ENCODE data around the gene GAA. TPM values are rescaled to one million over a fixed set of nuclear protein-coding genes. Genes with fewer than 3 reads are reported as not detected.
A peak's percentile ranks its signal among the peaks of the same experiment; 100 is the strongest.

The GAA gene
- total and polyA plus RNA-seq, 10 of the 15 experiments (the other 5 are each of a cell fraction or from before 2014, with no cell fraction given) = 0.18 to 10.5 (median 4.1) TPM

MicroRNAs within 50 kb of the gene (microRNA counts, 767-probe panel; counts per million panel counts)
- 977 counts per million, percentile 26 among the panel's probes with 10 or more counts for microRNA hsa-miR-1268b

Small RNA genes within 50 kb of the gene (microRNA-seq; reads per million reads assigned to microRNA genes)
- gene MIR1268B = not detected

Small RNA genes within 50 kb of the gene (small RNA-seq; reads per million reads assigned to genes)
- gene AC087741.2 = not detected
- gene MIR1268B = not detected

Other genes starting within 250 kb of the GAA start
- 0.05 and 0.06 TPM in 2 replicates for gene TBC1D16, start 65.7 kb upstream of the GAA start, total RNA-seq (2014; rRNA removed)
- 0.04 TPM in 1 of 2 replicates, not detected in the other for gene TBC1D16, start 65.7 kb upstream of the GAA start, total RNA-seq (2014; rRNA removed; fragmentation: Illumina TruSeq; extraction: Trizol)
- gene TBC1D16, start 65.7 kb upstream of the GAA start, total RNA-seq (2021) = 0.10 and 0.13 TPM in 2 replicates
- 0.06 and 0.11 TPM in 2 replicates for gene TBC1D16, start 65.7 kb upstream of the GAA start, polyA plus RNA-seq (2011; rRNA removed)
- gene TBC1D16, start 65.7 kb upstream of the GAA start, polyA plus RNA-seq (2014; fragmentation: Illumina TruSeq; extraction: Trizol) = not detected in 2 replicates
- not detected for gene TBC1D16, start 65.7 kb upstream of the GAA start, polyA plus RNA-seq (2014; fragmentation: Nextera tagmentation; extraction: Ambion mirVana)
- 0.01 TPM in 2 replicates for gene TBC1D16, start 65.7 kb upstream of the GAA start, polyA plus RNA-seq (2014; rRNA removed)
- gene TBC1D16, start 65.7 kb upstream of the GAA start, polyA plus RNA-seq (2016; fragmentation: Nextera tagmentation; extraction: Ambion mirVana) = under 1 TPM; 0.05 to 0.13 TPM
- 0.06 TPM in 1 of 2 replicates, not detected in the other for gene CCDC40, start 64.9 kb upstream of the GAA start, total RNA-seq (2014; rRNA removed)
- not detected in 2 replicates for gene CCDC40, start 64.9 kb upstream of the GAA start, total RNA-seq (2014; rRNA removed; fragmentation: Illumina TruSeq; extraction: Trizol)
- gene CCDC40, start 64.9 kb upstream of the GAA start, total RNA-seq (2021) = not detected in 2 replicates
- gene CCDC40, start 64.9 kb upstream of the GAA start, polyA plus RNA-seq (2011; rRNA removed) = 0.10 TPM in 1 of 2 replicates, not detected in the other
- gene CCDC40, start 64.9 kb upstream of the GAA start, polyA plus RNA-seq (2014; fragmentation: Illumina TruSeq; extraction: Trizol) = not detected in 2 replicates
- not detected for gene CCDC40, start 64.9 kb upstream of the GAA start, polyA plus RNA-seq (2014; fragmentation: Nextera tagmentation; extraction: Ambion mirVana)
- not detected in 2 replicates for gene CCDC40, start 64.9 kb upstream of the GAA start, polyA plus RNA-seq (2014; rRNA removed)
- not detected for gene CCDC40, start 64.9 kb upstream of the GAA start, polyA plus RNA-seq (2016; fragmentation: Nextera tagmentation; extraction: Ambion mirVana)
- 93.1 and 100.0 TPM in 2 replicates for gene EIF4A3, start 45.5 kb downstream of the GAA start, total RNA-seq (2014; rRNA removed)
- gene EIF4A3, start 45.5 kb downstream of the GAA start, total RNA-seq (2014; rRNA removed; fragmentation: Illumina TruSeq; extraction: Trizol) = 84.8 and 101 TPM in 2 replicates
- 113 and 114 TPM in 2 replicates for gene EIF4A3, start 45.5 kb downstream of the GAA start, total RNA-seq (2021)
- 128 and 135 TPM in 2 replicates for gene EIF4A3, start 45.5 kb downstream of the GAA start, polyA plus RNA-seq (2011; rRNA removed)
- 91.3 and 98.2 TPM in 2 replicates for gene EIF4A3, start 45.5 kb downstream of the GAA start, polyA plus RNA-seq (2014; fragmentation: Illumina TruSeq; extraction: Trizol)
- 100 to 1,000 TPM in 1 of 2 experiments, 10 to 100 TPM in 1; 53.3 to 106 TPM for gene EIF4A3, start 45.5 kb downstream of the GAA start, polyA plus RNA-seq (2014; fragmentation: Nextera tagmentation; extraction: Ambion mirVana)
- 91.5 and 93.4 TPM in 2 replicates for gene EIF4A3, start 45.5 kb downstream of the GAA start, polyA plus RNA-seq (2014; rRNA removed)
- gene EIF4A3, start 45.5 kb downstream of the GAA start, polyA plus RNA-seq (2016; fragmentation: Nextera tagmentation; extraction: Ambion mirVana) = 100 to 1,000 TPM; 217 to 225 TPM
- gene CARD14, start 68.4 kb downstream of the GAA start, total RNA-seq (2014; rRNA removed) = not detected in 2 replicates
- gene CARD14, start 68.4 kb downstream of the GAA start, total RNA-seq (2014; rRNA removed; fragmentation: Illumina TruSeq; extraction: Trizol) = not detected in 2 replicates
- not detected in 2 replicates for gene CARD14, start 68.4 kb downstream of the GAA start, total RNA-seq (2021)
- gene CARD14, start 68.4 kb downstream of the GAA start, polyA plus RNA-seq (2011; rRNA removed) = not detected in 2 replicates
- gene CARD14, start 68.4 kb downstream of the GAA start, polyA plus RNA-seq (2014; fragmentation: Illumina TruSeq; extraction: Trizol) = not detected in 2 replicates
- gene CARD14, start 68.4 kb downstream of the GAA start, polyA plus RNA-seq (2014; fragmentation: Nextera tagmentation; extraction: Ambion mirVana) = not detected
- not detected in 2 replicates for gene CARD14, start 68.4 kb downstream of the GAA start, polyA plus RNA-seq (2014; rRNA removed)
- gene CARD14, start 68.4 kb downstream of the GAA start, polyA plus RNA-seq (2016; fragmentation: Nextera tagmentation; extraction: Ambion mirVana) = under 1 TPM; 0.08 to 0.15 TPM
- gene SGSH, start 118.8 kb downstream of the GAA start, total RNA-seq (2014; rRNA removed) = 4.4 and 4.5 TPM in 2 replicates
- gene SGSH, start 118.8 kb downstream of the GAA start, total RNA-seq (2014; rRNA removed; fragmentation: Illumina TruSeq; extraction: Trizol) = 3.4 and 3.9 TPM in 2 replicates
- 12.0 and 16.0 TPM in 2 replicates for gene SGSH, start 118.8 kb downstream of the GAA start, total RNA-seq (2021)
- 5.8 and 6.2 TPM in 2 replicates for gene SGSH, start 118.8 kb downstream of the GAA start, polyA plus RNA-seq (2011; rRNA removed)
- 4.5 and 5.7 TPM in 2 replicates for gene SGSH, start 118.8 kb downstream of the GAA start, polyA plus RNA-seq (2014; fragmentation: Illumina TruSeq; extraction: Trizol)
- 1 to 10 TPM in 1 of 2 experiments, under 1 TPM in 1; 0.13 to 1.3 TPM for gene SGSH, start 118.8 kb downstream of the GAA start, polyA plus RNA-seq (2014; fragmentation: Nextera tagmentation; extraction: Ambion mirVana)
- gene SGSH, start 118.8 kb downstream of the GAA start, polyA plus RNA-seq (2014; rRNA removed) = 10.2 and 12.9 TPM in 2 replicates
- gene SGSH, start 118.8 kb downstream of the GAA start, polyA plus RNA-seq (2016; fragmentation: Nextera tagmentation; extraction: Ambion mirVana) = 10 to 100 TPM; 14.0 to 17.2 TPM
- gene SLC26A11, start 118.8 kb downstream of the GAA start, total RNA-seq (2014; rRNA removed) = 2.1 and 3.3 TPM in 2 replicates
- gene SLC26A11, start 118.8 kb downstream of the GAA start, total RNA-seq (2014; rRNA removed; fragmentation: Illumina TruSeq; extraction: Trizol) = 0.46 and 0.54 TPM in 2 replicates
- gene SLC26A11, start 118.8 kb downstream of the GAA start, total RNA-seq (2021) = 1.5 and 2.2 TPM in 2 replicates
- gene SLC26A11, start 118.8 kb downstream of the GAA start, polyA plus RNA-seq (2011; rRNA removed) = 0.36 and 0.65 TPM in 2 replicates
- gene SLC26A11, start 118.8 kb downstream of the GAA start, polyA plus RNA-seq (2014; fragmentation: Illumina TruSeq; extraction: Trizol) = 0.22 and 0.73 TPM in 2 replicates
- under 1 TPM in 1 of 2 experiments, not detected in 1; 0.05 TPM for gene SLC26A11, start 118.8 kb downstream of the GAA start, polyA plus RNA-seq (2014; fragmentation: Nextera tagmentation; extraction: Ambion mirVana)
- gene SLC26A11, start 118.8 kb downstream of the GAA start, polyA plus RNA-seq (2014; rRNA removed) = 4.1 TPM in 2 replicates
- gene SLC26A11, start 118.8 kb downstream of the GAA start, polyA plus RNA-seq (2016; fragmentation: Nextera tagmentation; extraction: Ambion mirVana) = 1 to 10 TPM; 1.2 to 2.2 TPM
- gene RNF213, start 159.3 kb downstream of the GAA start, total RNA-seq (2014; rRNA removed) = 84.7 and 105 TPM in 2 replicates
- gene RNF213, start 159.3 kb downstream of the GAA start, total RNA-seq (2014; rRNA removed; fragmentation: Illumina TruSeq; extraction: Trizol) = 54.8 and 60.3 TPM in 2 replicates
- gene RNF213, start 159.3 kb downstream of the GAA start, total RNA-seq (2021) = 129 and 145 TPM in 2 replicates
- gene RNF213, start 159.3 kb downstream of the GAA start, polyA plus RNA-seq (2011; rRNA removed) = 58.2 and 76.8 TPM in 2 replicates
- 97.1 and 113 TPM in 2 replicates for gene RNF213, start 159.3 kb downstream of the GAA start, polyA plus RNA-seq (2014; fragmentation: Illumina TruSeq; extraction: Trizol)
- gene RNF213, start 159.3 kb downstream of the GAA start, polyA plus RNA-seq (2014; fragmentation: Nextera tagmentation; extraction: Ambion mirVana) = 10 to 100 TPM; 18.6 to 23.6 TPM
- 79.3 and 95.1 TPM in 2 replicates for gene RNF213, start 159.3 kb downstream of the GAA start, polyA plus RNA-seq (2014; rRNA removed)
- gene RNF213, start 159.3 kb downstream of the GAA start, polyA plus RNA-seq (2016; fragmentation: Nextera tagmentation; extraction: Ambion mirVana) = 10 to 100 TPM; 52.4 to 53.6 TPM

Measured in GM12878 (cell line).